ENCODE results near the gene QPCT. TPM values are rescaled to one million over a fixed set of nuclear protein-coding genes. Genes with fewer than 3 reads are reported as not detected.

The QPCT gene
- total and polyA plus RNA-seq, 2 of the 4 experiments (the other 2 are of a cell fraction) = 1.9 to 2.2 TPM

- Histone ChIP-seq H3K9me3 (ENCODE audit: control insufficient read depth, insufficient read depth, low read length) (no peaks in the 10 kb centered on the region), H2AFZ (replicated peaks; ENCODE audit: low read length, poor library complexity) (no peak overlapping the region), H2AK9ac (replicated peaks; ENCODE audit: low read depth, low read length, poor library complexity) (no peak overlapping the region), H2BK20ac (ENCODE audit: low read depth, low read length) (no peak overlapping the region), H3K14ac (replicated peaks; ENCODE audit: low read depth, low read length) (no peak overlapping the region), H4K8ac (ENCODE audit: low read depth in 2 of 2, low read length in 2 of 2) (no peak overlapping the region), H2BK5ac (ENCODE audit: low read depth, low read length, poor library complexity, severe bottlenecking) (no peak overlapping the region), H3K18ac (ENCODE audit: low read depth, low read length) (no peak overlapping the region), H3K56ac (ENCODE audit: extremely low read depth, insufficient read depth, low read length) (no peak overlapping the region), H3K4me3 (ENCODE audit: insufficient read depth, low read depth, low read length) (no peak overlapping the region), H4K5ac (ENCODE audit: low read depth, low read length) (no peak overlapping the region), H2BK120ac (ENCODE audit: low read depth, low read length) (no peak overlapping the region), H3K27me3 (ENCODE audit: control insufficient read depth, insufficient read depth, low read length) (no peaks in the 10 kb centered on the region), H3K4me2 (ENCODE audit: low read depth, low read length) (no peak overlapping the region), H3K79me1 (ENCODE audit: low read depth in 1 of 2, low read length in 2 of 2) (0 out of 4 replicates have a peak, but pooled peaks cover 0 to 2% of the 10 kb centered on the region in 2 experiments), H2BK15ac (ENCODE audit: low read depth, low read length) (no peak overlapping the region), H3K4ac (ENCODE audit: low read depth, low read length) (no peak overlapping the region), H4K91ac (ENCODE audit: insufficient read depth, low read depth, low read length) (no peak overlapping the region), H3K9me1 (ENCODE audit: insufficient read depth, low read length) (peaks cover 7% of the 10 kb centered on the region), H3K4me1 (ENCODE audit: control insufficient read depth, insufficient read depth, low read length) (peaks cover 9% of the 10 kb centered on the region), H3K36me3 (ENCODE audit: control insufficient read depth, insufficient read depth, low read length) (no peaks in the 10 kb centered on the region), H3K9ac (ENCODE audit: low read depth, low read length) (no peak overlapping the region), H3K23ac (ENCODE audit: low read depth, low read length) (no peak overlapping the region), H2AK5ac (ENCODE audit: low read depth, low read length) (no peak overlapping the region), H3K27ac (ENCODE audit: insufficient read depth, low read length) (no peak overlapping the region), H4K20me1 (ENCODE audit: insufficient read depth, low read length) (no peaks in the 10 kb centered on the region)
- in situ Hi-C loops (cut with MboI; ENCODE audit: low sequenced_read_pairs) (loop anchor here (5.0 to 10.0 kb wide), 2 partner anchors 482 to 870 kb away; no protein-coding TSS in a partner anchor), dilution Hi-C loops (cut with HindIII; ENCODE audit: low sequenced_read_pairs, unreplicated experiment) (no loop called here), intact Hi-C loops (cut with micrococcal nuclease) (loop anchor here (5.0 kb wide), 1 partner anchor 877 kb away; no protein-coding TSS in a partner anchor)
- no peak for DNase-seq
- CTCF ChIA-PET = interaction anchor here (0.6 to 2.5 kb wide), 11 partner anchors 16 to 880 kb away, joined by 3 to 24 read pairs (median 4); no protein-coding TSS in a partner anchor
- BruUV-seq (replicated peaks) = no TSS peak
- no peak for ATAC-seq (ENCODE audit: low read depth)
- no CpG with 5 or more reads among the region's 9 CpGs for whole genome bisulfite sequencing, 2 experiments (ENCODE audit: extremely low coverage in 2 of 2, insufficient read length in 1 of 2)
- POLR2A ChIA-PET (ENCODE audit: unreplicated experiment) = no interaction called here
- no peak for TF ChIP-seq CHD1 (IDR thresholded peaks at IDR 0.05; ENCODE audit: low read depth, low read length)
- no peak for TF ChIP-seq NFE2L2 (IDR thresholded peaks at IDR 0.05; ENCODE audit: low read depth, low read length)
- TF ChIP-seq MAZ (IDR thresholded peaks at IDR 0.05; ENCODE audit: borderline replicate concordance, low read depth, low read length) = no peak
- no peak for TF ChIP-seq FOS (IDR thresholded peaks at IDR 0.05; ENCODE audit: low read depth, low read length)
- TF ChIP-seq SMC3 (IDR thresholded peaks at IDR 0.05; ENCODE audit: low read depth, low read length) = no peak
- no peak for TF ChIP-seq RAD21 (IDR thresholded peaks at IDR 0.05; ENCODE audit: low read length)
- no peak for TF ChIP-seq ELK1 (IDR thresholded peaks at IDR 0.05; ENCODE audit: borderline replicate concordance, low read depth, low read length)
- TF ChIP-seq RCOR1 (IDR thresholded peaks at IDR 0.05; ENCODE audit: insufficient replicate concordance, low read length) = no peak
- no peak for TF ChIP-seq CTCF (conservative IDR thresholded peaks at IDR 0.05; ENCODE audit: low read depth, low read length)
- TF ChIP-seq MAFK (IDR thresholded peaks at IDR 0.05; ENCODE audit: low read depth, low read length) = no peak
- no peak for TF ChIP-seq USF2 (IDR thresholded peaks at IDR 0.05; ENCODE audit: low read depth, low read length)
- TF ChIP-seq CEBPB (IDR thresholded peaks at IDR 0.05; ENCODE audit: low read depth, low read length) = no peak
- TF ChIP-seq BHLHE40 (IDR thresholded peaks at IDR 0.05; ENCODE audit: low read depth, low read length) = no peak
- TF ChIP-seq POLR2A (IDR thresholded peaks at IDR 0.05; ENCODE audit: low read depth, low read length) = no peak
- TF ChIP-seq MXI1 (IDR thresholded peaks at IDR 0.05; ENCODE audit: borderline replicate concordance, low read depth, low read length) = no peak
Observed at GRCh38 chr2:37394796-37395555, 50.5 kb downstream of the QPCT start.

All from IMR-90 (cell line).